ENCODE results near the gene SEC16A.

Gene SEC16A

DNA sequence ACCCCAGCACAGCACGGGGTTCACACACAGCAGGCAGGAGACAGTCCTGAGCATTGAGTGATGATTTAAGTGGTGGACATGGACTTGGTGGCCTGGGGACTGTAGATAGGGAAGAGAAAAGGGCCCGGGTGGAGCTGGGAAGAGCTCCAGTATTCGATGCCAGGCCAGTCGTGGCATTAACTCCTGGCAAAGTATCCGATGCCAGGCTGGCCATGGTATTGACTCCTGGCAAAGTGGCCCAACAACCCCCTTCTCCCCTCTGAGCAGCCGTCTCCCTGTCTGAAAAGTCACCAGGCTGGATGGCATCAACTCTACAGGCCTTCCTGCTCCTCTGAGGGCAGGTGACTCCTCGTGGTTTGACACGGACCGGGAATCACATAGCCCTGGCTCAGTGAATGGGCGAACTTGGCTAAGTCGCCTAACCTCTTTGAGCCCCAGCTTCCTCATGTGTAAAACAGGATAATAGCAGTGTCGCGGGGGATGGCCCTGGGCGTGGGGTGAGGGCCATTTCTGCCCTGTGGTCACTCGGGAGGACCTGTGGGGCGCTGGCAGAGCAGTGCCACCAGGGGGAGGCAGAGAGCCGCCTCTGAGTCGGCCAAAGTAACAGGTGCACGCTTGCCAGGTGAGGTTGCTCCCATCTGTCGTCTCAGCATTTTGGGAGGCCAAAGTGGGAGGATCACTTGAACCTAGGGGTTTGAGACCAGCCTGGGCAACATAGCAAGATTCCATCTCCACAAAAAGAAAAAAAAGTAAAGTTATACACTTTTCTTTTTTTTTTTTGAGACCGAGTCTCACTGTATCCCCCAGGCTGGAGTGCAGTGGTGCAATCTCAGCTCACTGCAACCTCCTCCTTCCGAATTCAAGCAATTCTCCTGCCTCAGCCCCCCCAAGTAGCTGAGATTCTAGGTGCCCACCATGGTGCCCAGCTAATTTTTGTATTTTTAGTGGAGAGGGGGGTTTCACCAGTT is 5.7 kb upstream of the SEC16A start:
- TF ChIP-seq, protein P1, sequence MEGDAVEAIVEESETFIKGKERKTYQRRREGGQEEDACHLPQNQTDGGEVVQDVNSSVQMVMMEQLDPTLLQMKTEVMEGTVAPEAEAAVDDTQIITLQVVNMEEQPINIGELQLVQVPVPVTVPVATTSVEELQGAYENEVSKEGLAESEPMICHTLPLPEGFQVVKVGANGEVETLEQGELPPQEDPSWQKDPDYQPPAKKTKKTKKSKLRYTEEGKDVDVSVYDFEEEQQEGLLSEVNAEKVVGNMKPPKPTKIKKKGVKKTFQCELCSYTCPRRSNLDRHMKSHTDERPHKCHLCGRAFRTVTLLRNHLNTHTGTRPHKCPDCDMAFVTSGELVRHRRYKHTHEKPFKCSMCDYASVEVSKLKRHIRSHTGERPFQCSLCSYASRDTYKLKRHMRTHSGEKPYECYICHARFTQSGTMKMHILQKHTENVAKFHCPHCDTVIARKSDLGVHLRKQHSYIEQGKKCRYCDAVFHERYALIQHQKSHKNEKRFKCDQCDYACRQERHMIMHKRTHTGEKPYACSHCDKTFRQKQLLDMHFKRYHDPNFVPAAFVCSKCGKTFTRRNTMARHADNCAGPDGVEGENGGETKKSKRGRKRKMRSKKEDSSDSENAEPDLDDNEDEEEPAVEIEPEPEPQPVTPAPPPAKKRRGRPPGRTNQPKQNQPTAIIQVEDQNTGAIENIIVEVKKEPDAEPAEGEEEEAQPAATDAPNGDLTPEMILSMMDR (IDR thresholded peaks at IDR 0.05; ENCODE audit: control insufficient read depth, extremely low read depth, insufficient read depth) = peak; percentile 96
- DNase-seq (ENCODE audit: low read depth) = peak; percentile 26
- H3K4me3 ChIP-seq (ENCODE audit: low read depth, low read length) = no peak overlapping the region

DNA sequence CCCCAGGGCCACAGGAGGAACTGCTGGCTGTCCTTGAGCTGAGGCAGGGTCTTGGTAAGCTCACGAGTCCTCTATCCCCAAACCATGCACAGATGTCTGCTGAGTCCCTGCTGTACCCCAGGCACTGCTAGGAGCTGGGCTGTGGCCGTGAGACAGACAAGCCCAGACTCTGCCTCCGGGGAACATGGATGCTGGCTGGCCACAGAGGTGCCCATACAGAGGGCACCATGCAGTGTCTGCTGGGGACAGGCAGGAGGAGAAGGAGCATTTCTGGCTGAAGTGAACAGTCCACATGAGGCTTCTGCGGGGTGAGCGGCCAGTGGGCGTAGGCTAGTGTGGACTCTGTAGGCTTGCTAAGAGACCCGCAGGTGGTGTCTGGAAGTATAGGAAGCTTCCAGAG is 4.8 kb upstream of the SEC16A start:
- DNase-seq (ENCODE audit: low read depth) = no peak
- TF ChIP-seq, protein P1 (IDR thresholded peaks at IDR 0.05; ENCODE audit: control insufficient read depth, extremely low read depth, insufficient read depth) = no peak
- H3K4me3 ChIP-seq (ENCODE audit: low read depth, low read length) = no peak overlapping the region

DNA sequence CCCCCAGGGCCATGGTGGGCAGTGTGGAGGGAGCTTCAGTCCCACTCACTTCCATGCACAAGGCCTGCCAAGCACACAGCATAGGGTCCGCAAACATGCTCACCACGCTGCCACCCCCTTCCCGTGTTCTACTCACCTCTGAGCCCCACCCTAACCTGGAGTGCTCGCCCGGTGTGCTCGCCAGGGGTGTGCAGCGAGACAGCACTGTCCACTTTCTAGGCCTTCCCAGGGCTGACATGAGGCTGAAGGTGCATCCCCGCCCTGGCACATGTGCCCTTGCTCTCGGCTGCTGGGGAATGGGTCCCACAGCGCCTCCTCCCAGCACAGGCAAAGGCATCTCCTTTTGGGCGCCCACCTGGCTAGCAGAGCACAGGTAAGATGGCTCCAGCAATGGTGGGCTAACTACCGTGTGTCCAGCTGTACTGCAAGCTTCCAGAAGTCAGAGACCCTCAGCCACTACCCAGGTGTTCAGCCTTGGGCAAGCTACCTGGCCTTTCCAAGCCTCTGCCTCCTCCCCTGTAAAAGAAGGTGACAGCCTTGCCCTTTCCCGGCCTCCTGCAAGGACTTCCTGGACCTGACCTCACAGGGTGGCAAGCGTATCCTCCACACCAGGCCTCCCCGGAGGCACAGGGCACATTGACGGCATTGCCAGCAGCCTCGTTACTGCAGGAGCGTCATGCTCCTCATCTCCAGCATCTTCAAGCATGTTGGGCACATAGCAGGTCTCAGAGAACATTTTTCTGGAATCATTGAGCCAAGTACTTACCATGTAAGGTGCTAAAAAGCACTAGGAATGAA is 4.2 kb upstream of the SEC16A start:
- TF ChIP-seq, protein P1 (IDR thresholded peaks at IDR 0.05; ENCODE audit: control insufficient read depth, extremely low read depth, insufficient read depth) = no peak
- no peak for DNase-seq (ENCODE audit: low read depth)
- no peak overlapping the region for H3K4me3 ChIP-seq (ENCODE audit: low read depth, low read length)

DNA sequence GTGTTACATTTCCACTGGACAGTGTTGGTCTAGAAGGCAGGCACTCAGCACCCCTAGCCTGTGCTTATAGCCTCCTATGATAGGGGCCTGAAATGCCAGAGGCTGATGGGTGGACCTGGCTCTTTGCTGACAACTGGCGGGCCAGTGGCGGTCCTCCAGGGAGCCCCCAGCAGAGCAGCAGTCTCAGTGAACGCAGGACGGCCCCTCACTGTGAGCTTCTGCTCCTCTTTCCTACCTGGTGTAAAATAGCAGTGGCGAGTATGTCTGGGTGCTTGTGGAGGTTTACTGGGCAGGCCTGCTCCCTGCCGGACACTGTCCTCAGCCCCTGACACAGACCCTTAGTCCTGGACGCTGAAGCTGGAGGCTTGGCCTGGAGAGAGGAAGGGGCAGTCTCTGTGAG is 3.3 kb upstream of the SEC16A start:
- H3K4me3 ChIP-seq (ENCODE audit: low read depth, low read length) = no peak overlapping the region
- TF ChIP-seq, protein P1 (IDR thresholded peaks at IDR 0.05; ENCODE audit: control insufficient read depth, extremely low read depth, insufficient read depth) = no peak
- DNase-seq (ENCODE audit: low read depth) = no peak

DNA sequence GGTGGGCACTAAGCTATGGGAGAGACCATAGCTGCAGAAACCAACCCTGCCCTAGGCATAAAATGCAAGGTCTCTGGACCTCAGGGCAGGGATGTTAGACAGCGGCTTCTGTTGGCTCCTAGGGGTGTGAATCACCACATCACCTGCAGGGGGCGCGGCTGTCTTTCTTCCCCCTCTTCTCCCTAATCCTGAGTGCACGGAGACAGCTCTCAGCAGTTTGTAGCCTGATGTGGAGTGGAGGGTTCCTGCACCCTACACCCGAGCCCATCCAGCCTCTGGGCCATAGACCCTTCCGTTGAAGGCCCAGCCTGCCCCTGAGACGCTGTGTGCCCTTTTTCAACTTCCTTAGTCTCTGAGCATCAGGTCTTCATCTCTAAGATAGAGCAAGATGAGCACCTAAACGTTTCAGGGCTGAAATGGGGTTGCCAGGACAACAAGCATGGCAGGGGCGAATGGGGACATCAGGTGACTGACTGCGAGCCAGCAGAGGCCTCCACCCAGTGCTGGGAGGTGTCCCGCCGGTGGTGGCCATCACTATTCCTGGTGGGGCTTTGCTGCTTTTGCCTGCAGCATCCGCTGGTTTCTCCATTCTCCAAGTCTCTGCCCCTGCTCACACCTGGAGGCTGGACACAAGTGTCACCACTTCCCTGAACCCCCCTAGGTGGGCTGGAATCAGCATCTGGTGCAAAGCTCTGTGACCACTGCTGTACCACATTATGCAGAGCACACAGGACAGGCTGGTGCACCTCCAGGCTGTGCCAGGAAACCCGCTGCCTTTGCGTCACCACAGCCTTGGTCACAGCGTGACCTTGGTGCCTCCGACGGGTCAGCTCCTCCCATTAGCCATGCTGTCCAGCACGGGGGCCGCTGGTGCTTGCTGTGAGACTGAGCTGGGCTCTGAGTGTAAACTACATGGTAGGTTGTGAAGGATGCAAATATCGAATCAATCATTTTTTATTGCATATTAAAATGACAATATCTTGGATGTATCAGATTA is 2.5 kb upstream of the SEC16A start:
- H3K4me3 ChIP-seq (ENCODE audit: low read depth, low read length) = peak overlapping the region; percentile 69
- TF ChIP-seq, protein P1 (IDR thresholded peaks at IDR 0.05; ENCODE audit: control insufficient read depth, extremely low read depth, insufficient read depth) = peak; percentile 88
- peak; percentile 34 for DNase-seq (ENCODE audit: low read depth)

All from LNCaP clone FGC (cell line).